ENCODE results near the gene CACNA1H. TPM values are rescaled to one million over a fixed set of nuclear protein-coding genes. Genes with fewer than 3 reads are reported as not detected.
A peak's percentile ranks its signal among the peaks of the same experiment; 100 is the strongest.

CACNA1H gene
- total and polyA plus RNA-seq, 7 donors, result 1.8 to 5.9 (median 2.3) TPM

GRCh38 chr16:1181404-1182315 is 28.8 kb downstream of the CACNA1H start:
- Histone ChIP-seq H3K36me3 (ENCODE audit: insufficient read depth in 1 of 2, low read depth in 1 of 2) (no peaks in the 10 kb centered on the region), H3K4me3 (no peak overlapping the region), H3K27me3 (ENCODE audit: insufficient read depth in 3 of 3, low read length in 2 of 3) (peaks cover 0 to 59% (median 14%) of the 10 kb centered on the region in 3 donors), H3K9me3 (no peaks in the 10 kb centered on the region), H3K4me1 (no peaks in the 10 kb centered on the region), H3K27ac (peak overlapping the region; percentile 46)
- intact Hi-C loops (cut with DNase I), result no loop called here
- WGBS, 3 donors, result 50 to 51% (median 50%) methylated on average over 38 to 39 of the region's 39 CpGs
- ATAC-seq (peak in 1 of 4 donors; percentile 3), DNase-seq (no peak)
- TF ChIP-seq CTCF (IDR thresholded peaks at IDR 0.05), result no peak

- peak; percentile 17 to 61 (median 48) for ATAC-seq
- WGBS, 3 donors, result 9 to 15% (median 13%) methylated on average over 13 to 19 of the region's 19 CpGs
- H3K4me1 ChIP-seq, result no peaks in the 10 kb centered on the region
- no peaks in the 10 kb centered on the region for H3K9me3 ChIP-seq
- TF ChIP-seq CTCF (IDR thresholded peaks at IDR 0.05), result no peak
- DNase-seq, result peak; percentile 63 to 74
- peaks cover 0 to 57% (median 18%) of the 10 kb centered on the region in 3 donors for H3K27me3 ChIP-seq (ENCODE audit: insufficient read depth in 3 of 3, low read length in 2 of 3)
- no peaks in the 10 kb centered on the region for H3K36me3 ChIP-seq (ENCODE audit: insufficient read depth in 1 of 2, low read depth in 1 of 2)
- no peak overlapping the region for H3K4me3 ChIP-seq
- H3K27ac ChIP-seq, result no peak overlapping the region
- intact Hi-C loops (cut with DNase I), result no loop called here
Measured at GRCh38 chr16:1182316-1182671, 29.4 kb downstream of the CACNA1H start.

- WGBS, 3 donors, result 29 to 35% (median 30%) methylated on average over 38 to 45 of the region's 45 CpGs
- no peak for ATAC-seq
- no peak overlapping the region for H3K4me3 ChIP-seq
- DNase-seq, result peak; percentile 48 to 64
- peak overlapping the region; percentile 9 for H3K27ac ChIP-seq
- no peaks in the 10 kb centered on the region for H3K4me1 ChIP-seq
- H3K27me3 ChIP-seq (ENCODE audit: insufficient read depth in 3 of 3, low read length in 2 of 3), result peaks cover 0 to 54% (median 18%) of the 10 kb centered on the region in 3 donors
- H3K9me3 ChIP-seq, result no peaks in the 10 kb centered on the region
- H3K36me3 ChIP-seq (ENCODE audit: insufficient read depth in 1 of 2, low read depth in 1 of 2), result no peaks in the 10 kb centered on the region
- intact Hi-C loops (cut with DNase I), result no loop called here
- TF ChIP-seq CTCF (IDR thresholded peaks at IDR 0.05), result no peak
Measured at GRCh38 chr16:1182950-1183907, 30.3 kb downstream of the CACNA1H start.

- no peak for DNase-seq
- H3K27me3 ChIP-seq (ENCODE audit: insufficient read depth in 3 of 3, low read length in 2 of 3), result peaks cover 0 to 50% (median 18%) of the 10 kb centered on the region in 3 donors
- ATAC-seq, result no peak
- intact Hi-C loops (cut with DNase I), result no loop called here
- H3K27ac ChIP-seq, result no peak overlapping the region
- no peaks in the 10 kb centered on the region for H3K36me3 ChIP-seq (ENCODE audit: insufficient read depth in 1 of 2, low read depth in 1 of 2)
- WGBS, 3 donors, result 67 to 75% (median 68%) methylated on average over 24 to 26 of the region's 26 CpGs
- no peaks in the 10 kb centered on the region for H3K9me3 ChIP-seq
- no peak for TF ChIP-seq CTCF (IDR thresholded peaks at IDR 0.05)
- no peak overlapping the region for H3K4me3 ChIP-seq
- no peaks in the 10 kb centered on the region for H3K4me1 ChIP-seq
Measured at GRCh38 chr16:1184156-1184868, 31.4 kb downstream of the CACNA1H start.
